ENCODE results near the gene ARMC6. TPM values are rescaled to one million over a fixed set of nuclear protein-coding genes. Genes with fewer than 3 reads are reported as not detected.
A peak's percentile ranks its signal among the peaks of the same experiment; 100 is the strongest.

Gene ARMC6
- total and polyA plus RNA-seq, 2 donors (not counting 3 experiments of a cell fraction or from before 2014, with no cell fraction given), result 33.9 to 44.7 TPM

- Histone ChIP-seq H3K4me1 (ENCODE audit: control insufficient read depth, extremely low read depth, insufficient read depth, low read length) (peaks cover 12% of the 10 kb centered on the region), H3K4me3 (replicated peaks in 1 of 3; ENCODE audit: insufficient read depth in 1 of 3, low read depth in 1 of 3, low read length in 3 of 3) (no peak overlapping the region), H3K9ac (replicated peaks; ENCODE audit: extremely low read depth, insufficient read depth, low read length) (peak overlapping the region; percentile 39), H2AFZ (ENCODE audit: low read depth, low read length) (no peak overlapping the region), H3K9me3 (replicated peaks; ENCODE audit: control insufficient read depth, insufficient read depth, low read length) (no peaks in the 10 kb centered on the region), H4K20me1 (replicated peaks; ENCODE audit: control insufficient read depth, extremely low read depth, insufficient read depth, low read length) (no peaks in the 10 kb centered on the region), H3K79me2 (ENCODE audit: control insufficient read depth, insufficient read depth, low read length) (peaks cover 54% of the 10 kb centered on the region), H3K36me3 (ENCODE audit: control insufficient read depth in 2 of 2, extremely low read depth in 1 of 2, insufficient read depth in 2 of 2, low read length in 2 of 2) (peaks cover 7 to 10% of the 10 kb centered on the region in 2 experiments), H3K27ac (ENCODE audit: insufficient read depth, low read depth, low read length) (no peak overlapping the region), H3K9me1 (replicated peaks; ENCODE audit: control insufficient read depth, extremely low read depth, insufficient read depth, low read length) (no peaks in the 10 kb centered on the region), H3K4me2 (ENCODE audit: insufficient read depth, low read length) (peak overlapping the region; percentile 90), H3K27me3 (ENCODE audit: control insufficient read depth in 2 of 2, insufficient read depth in 2 of 2, low read length in 2 of 2) (no peaks in the 10 kb centered on the region)
- no peak for DNase-seq (ENCODE audit: low read depth, low spot score)
- no peak for FAIRE-seq
- intact Hi-C loops (cut with micrococcal nuclease) (no loop called here), dilution Hi-C loops (cut with MboI; ENCODE audit: extremely low pct_ligation_motif_present, low sequenced_read_pairs) (no loop called here)
- BruUV-seq (replicated peaks), result no TSS peak
- POLR2A ChIA-PET, result no interaction called here
- CTCF ChIA-PET, result no interaction called here
- no peak for TF ChIP-seq CTCF (IDR thresholded peaks at IDR 0.05; ENCODE audit: extremely low read depth in 1 of 2, insufficient read depth in 1 of 2, low read depth in 1 of 2, low read length in 2 of 2)
- no peak for TF ChIP-seq POLR2A (IDR thresholded peaks at IDR 0.05; ENCODE audit: low read depth, low read length)
- TF ChIP-seq EZH2 (IDR thresholded peaks at IDR 0.05; ENCODE audit: borderline replicate concordance, low read depth, low read length, severe bottlenecking), result no peak
- no peak for TF ChIP-seq POLR2AphosphoS5 (IDR thresholded peaks at IDR 0.05; ENCODE audit: insufficient read depth, low read depth, low read length)
Observed at GRCh38 chr19:19031891-19032290, 1.5 kb upstream of the ARMC6 start.

GRCh38 chr19:19032420-19033175, 805 bp upstream of the ARMC6 start:
- dilution Hi-C loops (cut with MboI; ENCODE audit: extremely low pct_ligation_motif_present, low sequenced_read_pairs), result no loop called here
- peaks cover 7 to 10% of the 10 kb centered on the region in 2 experiments for H3K36me3 ChIP-seq (ENCODE audit: control insufficient read depth in 2 of 2, extremely low read depth in 1 of 2, insufficient read depth in 2 of 2, low read length in 2 of 2)
- H3K4me1 ChIP-seq (ENCODE audit: control insufficient read depth, extremely low read depth, insufficient read depth, low read length), result peaks cover 12% of the 10 kb centered on the region
- peak overlapping the region; percentile 74 for H2AFZ ChIP-seq (ENCODE audit: low read depth, low read length)
- POLR2A ChIA-PET, result no interaction called here
- BruUV-seq (replicated peaks), result TSS peak; percentile 47
- H3K4me2 ChIP-seq (ENCODE audit: insufficient read depth, low read length), result peak overlapping the region; percentile 90
- H3K9ac ChIP-seq (replicated peaks; ENCODE audit: extremely low read depth, insufficient read depth, low read length), result peak overlapping the region; percentile 86
- H3K9me1 ChIP-seq (replicated peaks; ENCODE audit: control insufficient read depth, extremely low read depth, insufficient read depth, low read length), result no peaks in the 10 kb centered on the region
- intact Hi-C loops (cut with micrococcal nuclease), result loop anchor here (1.0 kb wide), 1 partner anchor 31 kb away; the partner anchor contains the start of gene SLC25A42
- FAIRE-seq (peak; percentile 99), DNase-seq (ENCODE audit: low read depth, low spot score) (peak; percentile 95)
- H3K4me3 ChIP-seq (replicated peaks in 1 of 3; ENCODE audit: insufficient read depth in 1 of 3, low read depth in 1 of 3, low read length in 3 of 3), result peak overlapping the region; percentile 72 to 96 (median 96)
- no peaks in the 10 kb centered on the region for H3K9me3 ChIP-seq (replicated peaks; ENCODE audit: control insufficient read depth, insufficient read depth, low read length)
- H3K27ac ChIP-seq (ENCODE audit: insufficient read depth, low read depth, low read length), result peak overlapping the region; percentile 50
- H4K20me1 ChIP-seq (replicated peaks; ENCODE audit: control insufficient read depth, extremely low read depth, insufficient read depth, low read length), result no peaks in the 10 kb centered on the region
- no peak for TF ChIP-seq CTCF (IDR thresholded peaks at IDR 0.05; ENCODE audit: extremely low read depth in 1 of 2, insufficient read depth in 1 of 2, low read depth in 1 of 2, low read length in 2 of 2)
- TF ChIP-seq EZH2 (IDR thresholded peaks at IDR 0.05; ENCODE audit: borderline replicate concordance, low read depth, low read length, severe bottlenecking), result no peak
- TF ChIP-seq POLR2AphosphoS5 (IDR thresholded peaks at IDR 0.05; ENCODE audit: insufficient read depth, low read depth, low read length), result no peak
- TF ChIP-seq JUN (IDR thresholded peaks at IDR 0.05; ENCODE audit: borderline replicate concordance, insufficient read depth, insufficient read length, low read depth), result no peak
- TF ChIP-seq POLR2A (IDR thresholded peaks at IDR 0.05; ENCODE audit: low read depth, low read length), result no peak
- TF ChIP-seq MYC (IDR thresholded peaks at IDR 0.05; ENCODE audit: low read depth, low read length), result no peak
- H3K79me2 ChIP-seq (ENCODE audit: control insufficient read depth, insufficient read depth, low read length), result peaks cover 57% of the 10 kb centered on the region
- no peaks in the 10 kb centered on the region for H3K27me3 ChIP-seq (ENCODE audit: control insufficient read depth in 2 of 2, insufficient read depth in 2 of 2, low read length in 2 of 2)
- CTCF ChIA-PET, result no interaction called here

Measured in endothelial cell of umbilical vein (primary cell).